ENCODE results near the gene MAP3K5.
"Not testable (repeated sequence)": the region's sequence is repeated elsewhere in the genome, so short reads cannot be mapped to it uniquely, and the experiment has no call there.

The MAP3K5 gene

DNA sequence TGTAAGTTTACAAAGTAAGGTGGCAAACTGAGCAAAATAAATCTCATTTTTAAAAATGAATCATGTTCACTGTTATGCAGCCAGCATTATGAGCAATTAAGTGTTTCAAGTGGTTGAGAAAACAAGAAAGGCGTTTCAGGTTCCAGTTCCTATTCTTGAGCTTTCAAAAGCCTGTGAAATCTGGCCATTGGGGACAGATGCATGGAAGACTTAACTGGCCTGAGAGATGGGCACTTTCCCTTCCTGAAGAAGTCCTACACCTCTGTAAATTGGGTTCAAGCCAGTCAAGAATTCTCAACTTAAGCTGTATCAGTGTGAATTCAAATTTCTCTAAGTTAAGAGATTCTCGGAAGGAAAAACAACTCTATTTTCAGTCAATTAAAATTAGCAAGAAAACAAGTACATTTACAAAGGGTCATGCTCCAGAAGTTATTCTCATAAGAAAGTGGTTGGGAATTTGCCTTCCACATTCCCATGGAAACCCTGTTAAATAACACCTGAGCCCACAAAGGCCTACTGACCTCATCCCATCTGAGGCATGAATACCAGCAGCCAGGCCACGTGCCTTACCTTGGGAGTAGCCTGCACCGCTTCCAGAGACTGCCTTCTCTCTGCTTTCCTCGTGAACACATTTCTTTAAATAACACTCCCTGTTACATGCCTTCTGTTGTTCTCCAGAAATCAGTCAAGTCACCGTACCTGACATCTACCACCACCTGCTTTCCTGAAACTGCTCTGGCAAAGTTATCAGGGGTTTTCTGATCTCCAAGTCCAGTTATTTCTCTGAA, 19.4 kb downstream of the MAP3K5 start:
- DNase-seq: no peak

DNA sequence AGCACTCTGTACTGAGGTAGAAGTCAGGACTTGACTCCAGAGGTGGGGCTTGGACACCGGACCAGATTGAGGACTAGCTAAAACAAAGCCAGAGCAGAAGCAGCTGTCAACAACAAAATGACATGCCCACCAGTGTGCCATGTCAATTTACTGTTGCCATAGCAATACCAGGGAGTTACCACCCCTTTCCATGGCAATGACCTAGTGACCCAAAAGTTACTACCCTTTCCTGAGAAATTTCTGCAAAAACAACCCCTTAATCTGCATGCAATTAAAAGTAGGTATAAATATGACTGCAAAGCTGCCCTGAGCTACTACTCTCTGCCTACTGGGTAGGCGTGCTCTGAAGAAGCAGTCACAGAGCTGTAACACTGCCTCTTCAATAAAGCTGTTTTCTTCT, 21.0 kb downstream of the MAP3K5 start:
- no peak for DNase-seq

DNA sequence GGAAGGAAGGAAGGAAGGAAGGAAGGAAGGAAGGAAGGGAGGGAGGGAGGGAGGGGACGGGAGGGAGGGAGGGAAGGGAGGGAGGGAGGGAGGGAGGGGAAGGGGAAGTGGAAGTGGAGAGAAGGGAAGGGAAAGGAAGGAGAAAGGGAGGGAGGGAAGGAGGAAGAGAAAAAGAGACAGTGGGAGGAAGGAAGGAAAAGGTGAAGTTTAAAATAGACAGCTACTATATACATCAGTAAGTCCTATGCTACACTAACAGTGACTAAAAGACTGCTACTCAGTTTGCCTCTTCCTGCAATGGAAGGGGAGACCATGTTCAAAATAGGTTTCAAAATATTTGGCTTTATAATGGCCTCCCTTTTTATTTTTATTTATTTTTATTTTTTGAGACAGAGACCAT, 22.5 kb downstream of the MAP3K5 start:
- DNase-seq: no peak

DNA sequence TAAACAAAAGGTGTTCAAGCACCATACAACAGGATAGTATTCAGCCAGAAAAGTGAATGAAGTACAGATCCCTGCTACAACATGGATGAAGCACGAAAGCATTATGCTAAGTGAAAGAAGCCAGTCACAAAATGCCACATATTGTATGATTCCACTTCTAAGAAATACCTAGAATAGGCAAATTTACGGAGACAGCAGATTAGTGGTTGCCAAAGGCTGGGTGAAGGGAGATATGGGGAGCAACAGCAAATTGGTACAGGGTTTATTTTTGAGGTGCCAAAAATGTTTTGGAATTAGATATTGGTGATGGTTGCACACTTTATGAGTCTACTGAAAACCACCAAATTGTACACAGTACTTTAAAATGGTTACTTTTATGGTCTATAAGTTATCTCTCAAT, 23.2 kb downstream of the MAP3K5 start:
- no peak for DNase-seq

- no peak for DNase-seq
These were observed 24.5 kb downstream of the MAP3K5 start for GRCh38 chr6:136767570-136768309.

GRCh38 chr6:136767103-136767502, 25.2 kb downstream of the MAP3K5 start:
- no peak for DNase-seq

GRCh38 chr6:136766274-136766673, 26.0 kb downstream of the MAP3K5 start:
- DNase-seq: no peak

GRCh38 chr6:136764517-136764993, 27.7 kb downstream of the MAP3K5 start:
- DNase-seq: no peak

DNA sequence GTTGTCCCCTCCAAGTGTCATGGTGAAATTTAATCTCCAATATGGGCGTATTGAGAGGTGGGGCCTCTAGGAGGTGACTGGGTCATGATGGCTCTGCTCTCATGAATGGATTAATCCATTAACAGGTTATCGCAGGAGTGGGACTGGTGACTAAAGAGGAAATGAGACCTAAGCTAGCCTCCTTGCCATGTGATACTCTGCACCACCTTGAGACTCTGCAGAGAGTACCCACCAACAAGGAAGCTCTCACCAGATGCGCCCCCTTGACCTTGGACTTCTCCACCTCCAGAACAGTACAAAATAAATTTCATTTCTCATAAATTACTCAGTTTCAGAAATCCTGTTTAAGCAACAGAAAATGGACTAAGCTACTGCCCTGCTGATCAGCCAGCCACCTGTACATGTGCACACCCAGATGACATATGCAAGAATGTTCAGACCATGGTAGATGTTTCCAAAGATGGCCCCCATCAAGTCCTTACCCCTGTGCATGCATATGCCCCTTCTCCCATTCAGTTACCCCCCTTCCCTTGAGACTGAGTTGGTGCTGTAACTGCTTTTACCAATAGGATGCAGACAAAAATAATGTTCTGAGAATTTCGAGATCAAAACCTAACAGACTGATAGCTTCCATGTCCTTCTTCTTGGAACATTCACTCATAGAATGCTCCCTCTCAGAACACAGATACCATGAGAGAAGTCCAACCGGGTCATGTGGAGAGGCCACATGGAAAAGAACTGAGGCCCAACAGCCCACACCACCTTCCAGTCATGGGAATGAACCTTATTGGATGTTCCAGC, 28.4 kb downstream of the MAP3K5 start:
- no peak for DNase-seq

DNA sequence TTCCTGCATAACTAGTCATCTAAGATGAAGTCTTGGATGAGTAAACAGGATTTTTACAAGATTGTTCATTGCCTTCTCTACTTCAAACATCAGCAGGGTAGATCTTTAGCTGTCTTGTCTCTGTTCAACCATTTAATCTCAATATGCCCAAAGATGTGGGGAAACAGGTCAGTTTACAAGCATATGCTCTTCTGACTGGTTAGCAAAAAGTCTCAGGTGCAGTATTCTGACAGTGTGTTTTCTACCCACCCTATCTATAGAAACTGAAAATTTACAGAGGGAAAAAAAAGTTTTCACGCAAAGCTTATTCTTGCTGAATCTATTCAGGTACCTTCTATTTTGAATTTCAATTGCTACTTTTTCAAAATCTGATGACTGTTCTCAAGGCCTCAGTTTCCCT, 29.0 kb downstream of the MAP3K5 start:
- no peak for DNase-seq

GRCh38 chr6:136762022-136762975, 30.0 kb downstream of the MAP3K5 start:
- DNase-seq: no peak

GRCh38 chr6:136761227-136761922, 30.9 kb downstream of the MAP3K5 start:
- peak in 1 of 56 donors; percentile 19 for DNase-seq

- DNase-seq: not testable (repeated sequence)
These were observed 31.5 kb downstream of the MAP3K5 start for GRCh38 chr6:136760781-136761180.

- DNase-seq: no peak
These were observed 35.1 kb downstream of the MAP3K5 start for GRCh38 chr6:136757150-136757549.

DNA sequence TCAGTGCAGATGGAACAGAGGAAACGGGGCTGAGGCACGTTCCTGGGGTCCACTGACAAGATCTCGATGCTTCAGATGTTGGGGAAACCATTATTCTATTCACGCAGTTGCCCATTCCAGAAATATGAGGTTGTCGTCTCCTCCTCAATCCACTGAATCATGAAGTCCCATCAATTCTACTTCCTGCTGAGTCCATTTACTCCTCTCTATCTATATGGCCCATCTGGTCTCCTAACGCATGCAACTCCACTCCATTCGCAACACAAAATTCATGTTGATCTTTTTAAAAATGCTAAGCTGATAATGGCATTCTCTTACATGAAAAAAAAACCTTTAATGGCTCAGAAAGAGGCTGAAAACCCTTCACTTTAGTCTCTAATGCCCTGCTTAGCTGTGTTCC, 37.5 kb downstream of the MAP3K5 start:
- no peak for DNase-seq

DNA sequence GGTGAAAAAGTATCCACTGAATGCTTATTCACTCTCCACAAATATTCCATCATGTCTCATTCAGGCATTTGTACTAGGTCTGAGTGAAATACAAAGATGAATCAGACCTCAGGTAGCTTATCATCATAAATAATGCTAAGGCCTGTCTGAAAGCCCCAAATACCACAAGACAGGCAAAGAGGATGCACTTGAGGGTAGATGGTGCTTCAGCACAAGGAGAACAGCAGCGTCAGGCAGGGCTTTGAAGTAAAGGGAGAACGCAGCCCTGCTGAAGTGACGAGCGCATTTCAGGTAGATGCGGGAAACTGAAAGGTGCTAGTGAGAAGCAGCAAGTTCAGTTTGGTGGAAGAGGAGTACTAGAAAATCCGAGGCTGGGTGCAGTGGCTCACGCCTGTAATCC, 38.7 kb downstream of the MAP3K5 start:
- DNase-seq: no peak

DNA sequence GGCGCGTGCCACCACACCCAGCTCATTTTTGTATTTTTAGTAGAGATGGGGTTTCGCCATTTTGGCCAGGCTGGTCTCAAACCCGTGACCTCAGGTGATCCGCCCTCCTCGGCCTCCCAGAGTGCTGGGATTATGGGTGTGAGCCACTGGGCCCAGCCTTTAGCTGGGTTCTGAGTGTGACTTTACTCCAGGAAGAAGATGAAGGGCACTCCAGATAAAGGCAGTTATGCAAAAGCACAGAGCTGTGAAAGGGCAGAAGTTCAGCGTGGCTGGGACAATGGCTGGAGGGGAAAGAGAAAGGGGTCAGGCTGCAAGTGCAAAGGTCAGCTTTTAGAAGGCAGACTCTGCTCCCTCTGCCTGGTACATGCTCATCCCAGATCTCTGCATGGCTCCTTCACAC, 39.7 kb downstream of the MAP3K5 start:
- DNase-seq: no peak

- no peak for DNase-seq
These were observed 40.3 kb downstream of the MAP3K5 start for GRCh38 chr6:136751991-136752390.

- DNase-seq: no peak
These were observed 40.7 kb downstream of the MAP3K5 start for GRCh38 chr6:136751522-136751956.

Data from nucleus accumbens (tissue), 56 donors.